Endothelial cell of umbilical vein (primary cell): ENCODE data around the gene METTL24. TPM values are rescaled to one million over a fixed set of nuclear protein-coding genes. Genes with fewer than 3 reads are reported as not detected.

Source experiments
- BruUV-seq: library from RNA; stranded (reverse); fragments of 400-500 nt; replicated peaks from 2 replicates; lab custom pipeline; 2021; lab: Mats Ljungman, UMichigan
- CTCF ChIA-PET: fragments of 300-600, 350-600 bp; sonication (Branson Sonifier 250); formaldehyde crosslinking; loops from one replicate; lab custom pipeline; 2021; ENCODE audit warnings: antibody characterized with exemption, inconsistent platforms; lab: Charles Lee
- POLR2A ChIA-PET: fragments of 300-600, 350-600 bp; sonication (Branson Sonifier 250); formaldehyde crosslinking; loops from one replicate; lab custom pipeline; 2021; ENCODE audit warnings: antibody characterized with exemption, inconsistent platforms; lab: Charles Lee
- DNase-seq: peaks from one replicate; pipeline ENCODE4 v3.0.0-alpha.2; 2011; ENCODE audit warnings: low read depth, low spot score
- FAIRE-seq: peaks from 2 replicates; lab custom pipeline; 2011; peaks lifted over from hg19 to GRCh38; lab: Jason Lieb, UNC
- H2AFZ ChIP-seq: 2 replicates; pipeline ENCODE4 v1.6.0; 2012; ENCODE audit warnings: low read depth, low read length, control low read depth, inconsistent platforms
- H3K27ac ChIP-seq: 2 replicates; pipeline ENCODE4 v1.5.1; 2011; ENCODE audit warnings: low read depth, mild to moderate bottlenecking, control low read depth, low read length, moderate library complexity; ENCODE audit not compliant: insufficient read depth
- H3K27me3 ChIP-seq, 2 experiments: 2 replicates each; pipeline versions ENCODE4 v1.6.0 to v1.6.1; 2011; ENCODE audit warnings: low read length in 2 of 2, mixed read lengths in 1 of 2; ENCODE audit not compliant: control insufficient read depth in 2 of 2, insufficient read depth in 2 of 2
- H3K36me3 ChIP-seq, 2 experiments: 2 replicates in 1 of 2; 3 replicates in 1 of 2; pipeline ENCODE4 v1.5.1; 2011; ENCODE audit warnings: low read length in 2 of 2, mild to moderate bottlenecking in 1 of 2, moderate library complexity in 1 of 2; ENCODE audit not compliant: control insufficient read depth in 2 of 2, insufficient read depth in 2 of 2; ENCODE audit errors: extremely low read depth in 1 of 2
- H3K4me1 ChIP-seq: 3 replicates; pipeline ENCODE4 v1.5.1; 2011; ENCODE audit warnings: mild to moderate bottlenecking, low read length; ENCODE audit not compliant: control insufficient read depth, insufficient read depth; ENCODE audit errors: extremely low read depth
- H3K4me2 ChIP-seq: 2 replicates; pipeline ENCODE4 v1.6.1; 2011; ENCODE audit warnings: low read length, control low read depth, mixed read lengths; ENCODE audit not compliant: insufficient read depth
- H3K4me3 ChIP-seq, 3 experiments: fragments of 200-600 bp in 1 of 3; sonication (generic), shearing (Covaris generic) in 1 of 3; replicated peaks in 1 of 3; 2 replicates each; pipeline ENCODE4 v1.5.1; 2011 to 2016; ENCODE audit warnings: control low read depth in 3 of 3, low read length in 3 of 3, mild to moderate bottlenecking in 2 of 3, inconsistent platforms in 1 of 3, low read depth in 1 of 3, moderate library complexity in 1 of 3; ENCODE audit not compliant: insufficient read depth in 1 of 3
- H3K79me2 ChIP-seq: 2 replicates; pipeline ENCODE4 v1.6.0; 2012; ENCODE audit warnings: low read length, inconsistent platforms; ENCODE audit not compliant: control insufficient read depth, insufficient read depth
- H3K9ac ChIP-seq: replicated peaks from 2 replicates; pipeline ENCODE3; 2011; ENCODE audit warnings: low read length, control low read depth; ENCODE audit not compliant: insufficient read depth; ENCODE audit errors: extremely low read depth
- H3K9me1 ChIP-seq: replicated peaks from 3 replicates; pipeline ENCODE4 v1.6.0; 2011; ENCODE audit warnings: mild to moderate bottlenecking, low read length; ENCODE audit not compliant: control insufficient read depth, insufficient read depth; ENCODE audit errors: extremely low read depth
- H3K9me3 ChIP-seq: replicated peaks from 2 replicates; pipeline ENCODE4 v1.5.1; 2012; ENCODE audit warnings: low read length, inconsistent platforms; ENCODE audit not compliant: control insufficient read depth, insufficient read depth
- H4K20me1 ChIP-seq: replicated peaks from 2 replicates; pipeline ENCODE3; 2011; ENCODE audit warnings: mild to moderate bottlenecking, low read length; ENCODE audit not compliant: control insufficient read depth, insufficient read depth; ENCODE audit errors: extremely low read depth
- EZH2 ChIP-seq: IDR thresholded peaks from 2 replicates; pipeline ENCODE4 v1.6.1; 2012; ENCODE audit warnings: borderline replicate concordance, low read depth, mild to moderate bottlenecking, moderate library complexity, low read length, inconsistent platforms; ENCODE audit not compliant: severe bottlenecking
- GATA2 ChIP-seq: IDR thresholded peaks from 2 replicates; pipeline ENCODE4 v1.7.0; 2011; ENCODE audit warnings: low read depth, mild to moderate bottlenecking, moderate library complexity, mixed read lengths, low read length; ENCODE audit not compliant: insufficient read length, insufficient read depth
- POLR2A ChIP-seq: IDR thresholded peaks from 2 replicates; pipeline ENCODE4 v1.6.1; 2012; ENCODE audit warnings: low read depth, mild to moderate bottlenecking, control low read depth, low read length
- POLR2AphosphoS5 ChIP-seq: IDR thresholded peaks from 2 replicates; pipeline ENCODE4 v1.6.1; 2012; ENCODE audit warnings: low read depth, mild to moderate bottlenecking, control low read depth, low read length, moderate library complexity; ENCODE audit not compliant: insufficient read depth
- dilution Hi-C: fragments of 300-500 bp; cut with MboI; formaldehyde crosslinking; loops from one replicate; pipeline ENCODE4 v1.15.0; 2019; ENCODE audit warnings: low sequenced_read_pairs; ENCODE audit not compliant: extremely low pct_ligation_motif_present
- intact Hi-C: fragments of 100-400 bp; cut with micrococcal nuclease; formaldehyde crosslinking; loops from one replicate; pipeline ENCODE4 v1.10.0; 2022
- polyA plus RNA-seq, 4 experiments: library from polyadenylated mRNA; depleted of rRNA in 3 of 4; stranded (reverse) in 3 of 4; unstranded in 1 of 4; fragments of >200 nt; gene quantifications; 2 replicates each; pipeline versions ENCODE4 v1.2.1 to v1.2.3, GENCODE V29; 2011 to 2012; ENCODE audit warnings: missing spikeins in 1 of 4
- total RNA-seq: library from RNA; stranded (reverse); gene quantifications from 2 replicates; pipeline ENCODE4 v1.2.3, GENCODE V29; 2021
- TF ChIP-seq, protein P1 (sequence below): IDR thresholded peaks from 2 replicates; pipeline ENCODE4 v1.6.1; 2011; ENCODE audit not compliant: insufficient read depth, insufficient read length
- TF ChIP-seq, protein P2 (sequence below), 2 donors: IDR thresholded peaks; 1 replicate in 1 of 2; 2 replicates in 1 of 2; pipeline ENCODE4 v1.5.1; 2011; ENCODE audit warnings: low read length in 2 of 2, mild to moderate bottlenecking in 2 of 2, moderate library complexity in 2 of 2, control low read depth in 1 of 2, inconsistent platforms in 1 of 2, low read depth in 1 of 2; ENCODE audit not compliant: insufficient read depth in 1 of 2; ENCODE audit errors: extremely low read depth in 1 of 2

Gene METTL24
- total and polyA plus RNA-seq, 2 donors (not counting 3 experiments of a cell fraction or from before 2014, with no cell fraction given) = not detected

- TF ChIP-seq POLR2A (no peak), GATA2 (no peak), POLR2AphosphoS5 (no peak), EZH2 (no peak)
- TF ChIP-seq, protein P1, sequence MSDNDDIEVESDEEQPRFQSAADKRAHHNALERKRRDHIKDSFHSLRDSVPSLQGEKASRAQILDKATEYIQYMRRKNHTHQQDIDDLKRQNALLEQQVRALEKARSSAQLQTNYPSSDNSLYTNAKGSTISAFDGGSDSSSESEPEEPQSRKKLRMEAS = no peak
- TF ChIP-seq, protein P2, sequence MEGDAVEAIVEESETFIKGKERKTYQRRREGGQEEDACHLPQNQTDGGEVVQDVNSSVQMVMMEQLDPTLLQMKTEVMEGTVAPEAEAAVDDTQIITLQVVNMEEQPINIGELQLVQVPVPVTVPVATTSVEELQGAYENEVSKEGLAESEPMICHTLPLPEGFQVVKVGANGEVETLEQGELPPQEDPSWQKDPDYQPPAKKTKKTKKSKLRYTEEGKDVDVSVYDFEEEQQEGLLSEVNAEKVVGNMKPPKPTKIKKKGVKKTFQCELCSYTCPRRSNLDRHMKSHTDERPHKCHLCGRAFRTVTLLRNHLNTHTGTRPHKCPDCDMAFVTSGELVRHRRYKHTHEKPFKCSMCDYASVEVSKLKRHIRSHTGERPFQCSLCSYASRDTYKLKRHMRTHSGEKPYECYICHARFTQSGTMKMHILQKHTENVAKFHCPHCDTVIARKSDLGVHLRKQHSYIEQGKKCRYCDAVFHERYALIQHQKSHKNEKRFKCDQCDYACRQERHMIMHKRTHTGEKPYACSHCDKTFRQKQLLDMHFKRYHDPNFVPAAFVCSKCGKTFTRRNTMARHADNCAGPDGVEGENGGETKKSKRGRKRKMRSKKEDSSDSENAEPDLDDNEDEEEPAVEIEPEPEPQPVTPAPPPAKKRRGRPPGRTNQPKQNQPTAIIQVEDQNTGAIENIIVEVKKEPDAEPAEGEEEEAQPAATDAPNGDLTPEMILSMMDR (IDR thresholded peaks at IDR 0.05; ENCODE audit: extremely low read depth in 1 of 2, insufficient read depth in 1 of 2, low read depth in 1 of 2, low read length in 2 of 2) = no peak
- DNase-seq (no peak), FAIRE-seq (no peak)
- Histone ChIP-seq H3K4me1 (no peaks in the 10 kb centered on the region), H3K27me3 (peaks cover 2% of the 10 kb centered on the region in 2 experiments), H3K36me3 (no peaks in the 10 kb centered on the region), H3K79me2 (no peaks in the 10 kb centered on the region), H2AFZ (no peak overlapping the region), H3K9ac (no peak overlapping the region), H3K9me1 (no peaks in the 10 kb centered on the region), H3K4me3 (no peak overlapping the region), H4K20me1 (no peaks in the 10 kb centered on the region), H3K4me2 (no peak overlapping the region), H3K9me3 (no peaks in the 10 kb centered on the region), H3K27ac (no peak overlapping the region)
- dilution Hi-C loops = no loop called here
- ChIA-PET CTCF (no interaction called here), POLR2A (no interaction called here)
- BruUV-seq = no TSS peak
- intact Hi-C loops = no loop called here
Observed at GRCh38 chr6:110298411-110298810, 59.7 kb downstream of the METTL24 start.
